Kidney (tissue), 14 donors: ENCODE data around the gene TESK1. TPM values are rescaled to one million over a fixed set of nuclear protein-coding genes. Genes with fewer than 3 reads are reported as not detected.

Experiments
- DNase-seq, 5 donors: peaks; one replicate each; pipeline ENCODE4 v3.0.0-alpha.2; 2013 to 2020
- FAIRE-seq: peaks from 2 replicates; lab custom pipeline; 2012; peaks lifted over from hg19 to GRCh38; lab: Jason Lieb, UNC
- H3K27ac ChIP-seq, 2 donors: one replicate each; pipeline ENCODE4 v1.7.0; 2013; ENCODE audit warnings: low read depth in 2 of 2, low read length in 2 of 2, inconsistent platforms in 1 of 2
- H3K27me3 ChIP-seq: one replicate; pipeline ENCODE4 v1.7.1; 2013; ENCODE audit warnings: low read length, inconsistent platforms; ENCODE audit not compliant: control insufficient read depth, insufficient read depth
- H3K36me3 ChIP-seq, 3 donors: one replicate each; pipeline versions ENCODE4 v1.7.0 to v1.7.1; 2013; ENCODE audit warnings: low read length in 3 of 3, control low read depth in 1 of 3, inconsistent platforms in 1 of 3; ENCODE audit not compliant: insufficient read depth in 3 of 3, control insufficient read depth in 2 of 3
- H3K4me1 ChIP-seq, 3 donors: one replicate each; pipeline versions ENCODE4 v1.7.0 to v1.7.1; 2013; ENCODE audit warnings: low read length in 3 of 3, inconsistent platforms in 1 of 3, low read depth in 1 of 3; ENCODE audit not compliant: control insufficient read depth in 2 of 3, insufficient read depth in 2 of 3
- H3K4me3 ChIP-seq, 3 donors: one replicate each; pipeline versions ENCODE4 v1.7.0 to v1.8.1; 2013; ENCODE audit warnings: low read length in 3 of 3, control low read depth in 1 of 3, inconsistent platforms in 1 of 3
- H3K9ac ChIP-seq, 3 donors: one replicate each; pipeline versions ENCODE4 v1.7.0 to v1.7.1; 2013; ENCODE audit warnings: low read length in 3 of 3, control low read depth in 1 of 3, inconsistent platforms in 1 of 3
- H3K9me3 ChIP-seq, 3 donors: one replicate each; pipeline versions ENCODE4 v1.7.0 to v1.7.1; 2013; ENCODE audit warnings: low read length in 3 of 3, control low read depth in 1 of 3, inconsistent platforms in 1 of 3; ENCODE audit not compliant: control insufficient read depth in 2 of 3, insufficient read depth in 1 of 3
- CTCF ChIP-seq: IDR thresholded peaks from 3 replicates; pipeline ENCODE4 v1.5.1; 2012; ENCODE audit warnings: mild to moderate bottlenecking, moderate library complexity, borderline replicate concordance; ENCODE audit not compliant: insufficient read depth; ENCODE audit errors: extremely low read depth
- intact Hi-C: fragments of 100-400 bp; cut with DNase I; formaldehyde crosslinking; loops from one replicate; pipeline ENCODE4 v1.11.1; 2022
- polyA plus RNA-seq: library from polyadenylated mRNA; stranded (reverse); fragments of 350-450 nt; fragmentation: Illumina TruSeq; extraction: RNeasy Lipid Tissue Mini Kit (QIAGEN cat#74804); gene quantifications from one replicate; pipeline ENCODE4 v1.2.3, GENCODE V29; 2014; ENCODE audit warnings: low read depth, low replicate concordance; ENCODE audit not compliant: insufficient read depth
- total RNA-seq: library from RNA; stranded (reverse); fragmentation: NEBNext Ultra II Directional; extraction: Animal tissue kit (Norgen Biotek cat#: 25700); gene quantifications from one replicate; pipeline ENCODE4 v1.2.1, GENCODE V29; 2021
- donor health status: control.
- donor health status: control.
- donor health status: control.
- donor health status: control.
- donor health status: control.
- donor health status: DM: yes; HTN: yes; CAD: no.
- donor health status: Normal renal cell carcinoma (clear cell type).

The TESK1 gene
- total and polyA plus RNA-seq, 2 donors from 2014 or later = 34.6 to 35.8 TPM

- FAIRE-seq = no peak
- no peak for TF ChIP-seq CTCF
- Histone ChIP-seq H3K9me3 (no peaks in the 10 kb centered on the region), H3K4me1 (peaks cover 0 to 4% (median 4%) of the 10 kb centered on the region in 3 donors), H3K4me3 (no peak overlapping the region), H3K27ac (no peak overlapping the region), H3K27me3 (no peaks in the 10 kb centered on the region), H3K36me3 (no peaks in the 10 kb centered on the region), H3K9ac (no peak overlapping the region)
- intact Hi-C loops = no loop called here
- DNase-seq = peak in 1 of 5 donors; percentile 2
These were observed 48.5 kb downstream of the TESK1 start for GRCh38 chr9:35653611-35654010.

GRCh38 chr9:35656348-35656747 is 51.3 kb downstream of the TESK1 start:
- H3K27ac ChIP-seq = no peak overlapping the region
- H3K4me3 ChIP-seq = no peak overlapping the region
- DNase-seq (peak in 2 of 5 donors; percentile 52 to 60), FAIRE-seq (no peak)
- intact Hi-C loops = no loop called here
- H3K9me3 ChIP-seq = no peaks in the 10 kb centered on the region
- H3K4me1 ChIP-seq = peaks cover 0 to 10% (median 9%) of the 10 kb centered on the region in 3 donors
- H3K27me3 ChIP-seq = no peaks in the 10 kb centered on the region
- TF ChIP-seq CTCF = no peak
- H3K36me3 ChIP-seq = peaks cover 0 to 10% (median 3%) of the 10 kb centered on the region in 3 donors
- H3K9ac ChIP-seq = no peak overlapping the region

GRCh38 chr9:35656831-35657545 is 51.9 kb downstream of the TESK1 start:
- no peaks in the 10 kb centered on the region for H3K9me3 ChIP-seq
- peaks cover 0 to 10% (median 3%) of the 10 kb centered on the region in 3 donors for H3K36me3 ChIP-seq
- peak in 2 of 5 donors; percentile 59 to 69 for DNase-seq
- intact Hi-C loops = no loop called here
- no peaks in the 10 kb centered on the region for H3K27me3 ChIP-seq
- H3K9ac ChIP-seq = peak overlapping the region; percentile 65 to 97 (median 74)
- H3K4me1 ChIP-seq = peaks cover 0 to 10% (median 9%) of the 10 kb centered on the region in 3 donors
- FAIRE-seq = no peak
- H3K27ac ChIP-seq = peak overlapping the region; percentile 99 to 100
- no peak for TF ChIP-seq CTCF
- peak overlapping the region; percentile 57 to 86 (median 73) for H3K4me3 ChIP-seq
